Parathyroid adenoma (tissue), 2 donors: ENCODE measurements around the gene GIPC1.

Experiments
- H2AFZ ChIP-seq: fragments of 300-600 bp; sonication (generic); one replicate; pipeline ENCODE4 v1.7.0; 2017; ENCODE audit warnings: antibody characterized with exemption, mild to moderate bottlenecking
- H3K27ac ChIP-seq: fragments of 300-600 bp; sonication (generic); one replicate; pipeline ENCODE4 v1.7.0; 2017
- H3K27me3 ChIP-seq: fragments of 300-600 bp; sonication (generic); one replicate; pipeline ENCODE4 v1.7.0; 2017; ENCODE audit warnings: low read length; ENCODE audit not compliant: control insufficient read depth, insufficient read depth
- H3K36me3 ChIP-seq: fragments of 300-600 bp; sonication (generic); one replicate; pipeline ENCODE4 v1.7.0; 2017; ENCODE audit warnings: low read length; ENCODE audit not compliant: control insufficient read depth, insufficient read depth
- H3K4me1 ChIP-seq: fragments of 300-600 bp; sonication (generic); one replicate; pipeline ENCODE4 v1.7.0; 2017; ENCODE audit warnings: control low read depth
- H3K4me2 ChIP-seq: fragments of 300-600 bp; sonication (generic); one replicate; pipeline ENCODE4 v1.7.0; 2017; ENCODE audit warnings: low read length
- H3K4me3 ChIP-seq: fragments of 300-600 bp; sonication (generic); one replicate; pipeline ENCODE4 v1.7.0; 2017; ENCODE audit warnings: low read depth, low read length
- H3K79me2 ChIP-seq: fragments of 300-600 bp; sonication (generic); one replicate; pipeline ENCODE4 v1.7.0; 2017; ENCODE audit warnings: control low read depth
- H3K9ac ChIP-seq: fragments of 300-600 bp; sonication (generic); one replicate; pipeline ENCODE4 v1.7.0; 2017; ENCODE audit warnings: mild to moderate bottlenecking
- H3K9me3 ChIP-seq: fragments of 300-600 bp; sonication (generic); one replicate; pipeline ENCODE4 v1.7.0; 2017; ENCODE audit warnings: low read length; ENCODE audit not compliant: control insufficient read depth
- TF ChIP-seq, protein P1 (sequence below): fragments of 300-600 bp; sonication (generic); IDR thresholded peaks from one replicate; pipeline ENCODE4 v1.7.0; 2017; ENCODE audit warnings: antibody characterized with exemption, mild to moderate bottlenecking
- donor health status: primary hyperparathyroidism.

GIPC1 gene

DNA sequence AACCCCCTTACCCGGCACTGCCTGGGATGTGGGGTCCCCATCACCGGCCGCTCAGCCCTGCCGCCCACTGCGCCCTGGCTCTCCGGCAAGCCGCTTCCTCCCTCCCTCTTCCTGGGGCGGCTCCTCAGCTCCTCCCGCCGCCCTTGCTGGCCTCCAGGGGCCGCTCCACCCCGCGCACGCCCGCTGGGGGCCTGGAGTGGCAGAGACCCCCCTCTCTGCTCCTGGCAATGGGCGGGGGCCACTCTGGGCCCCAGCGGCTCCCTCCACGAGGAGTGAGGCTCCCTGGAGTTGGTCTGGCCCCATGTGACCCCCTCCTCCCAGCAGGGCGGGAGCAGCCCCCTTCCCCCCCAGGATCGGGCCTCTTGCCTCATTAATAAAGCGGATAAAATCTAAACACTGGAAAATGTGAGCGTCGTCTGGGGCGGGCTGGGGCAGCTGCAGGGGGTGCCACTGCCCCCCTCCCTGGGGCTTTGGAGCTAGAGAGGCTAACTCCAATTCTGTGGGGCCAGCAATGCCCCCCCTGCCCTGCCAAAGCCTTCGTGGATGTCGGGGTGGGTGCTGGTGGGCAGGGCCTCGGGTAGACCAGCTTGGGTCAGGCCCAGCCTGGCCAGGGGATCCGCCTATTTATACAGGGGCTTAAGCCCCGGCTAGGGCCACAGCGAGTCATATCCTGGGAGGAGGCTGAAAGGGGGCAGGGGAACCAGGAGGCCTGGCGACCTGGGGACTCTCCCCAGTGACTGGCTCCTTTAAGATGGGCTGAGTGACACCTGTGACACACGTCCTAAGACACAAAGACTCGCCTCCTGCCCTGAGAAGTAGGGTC, 20.5 kb downstream of the GIPC1 start, which contains the start of gene PTGER1:
Gene PTGER1 (minus strand): TSS at position 104 of the 823 bp plus-strand sequence. CDS start 1,034 bp downstream, outside the sequence.
- Histone ChIP-seq H3K9ac (no peak within 1 kb of the TSS), H2AFZ (no peak within 1 kb of the TSS)
- TF ChIP-seq, protein P1, sequence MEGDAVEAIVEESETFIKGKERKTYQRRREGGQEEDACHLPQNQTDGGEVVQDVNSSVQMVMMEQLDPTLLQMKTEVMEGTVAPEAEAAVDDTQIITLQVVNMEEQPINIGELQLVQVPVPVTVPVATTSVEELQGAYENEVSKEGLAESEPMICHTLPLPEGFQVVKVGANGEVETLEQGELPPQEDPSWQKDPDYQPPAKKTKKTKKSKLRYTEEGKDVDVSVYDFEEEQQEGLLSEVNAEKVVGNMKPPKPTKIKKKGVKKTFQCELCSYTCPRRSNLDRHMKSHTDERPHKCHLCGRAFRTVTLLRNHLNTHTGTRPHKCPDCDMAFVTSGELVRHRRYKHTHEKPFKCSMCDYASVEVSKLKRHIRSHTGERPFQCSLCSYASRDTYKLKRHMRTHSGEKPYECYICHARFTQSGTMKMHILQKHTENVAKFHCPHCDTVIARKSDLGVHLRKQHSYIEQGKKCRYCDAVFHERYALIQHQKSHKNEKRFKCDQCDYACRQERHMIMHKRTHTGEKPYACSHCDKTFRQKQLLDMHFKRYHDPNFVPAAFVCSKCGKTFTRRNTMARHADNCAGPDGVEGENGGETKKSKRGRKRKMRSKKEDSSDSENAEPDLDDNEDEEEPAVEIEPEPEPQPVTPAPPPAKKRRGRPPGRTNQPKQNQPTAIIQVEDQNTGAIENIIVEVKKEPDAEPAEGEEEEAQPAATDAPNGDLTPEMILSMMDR = peak; percentile 31

DNA sequence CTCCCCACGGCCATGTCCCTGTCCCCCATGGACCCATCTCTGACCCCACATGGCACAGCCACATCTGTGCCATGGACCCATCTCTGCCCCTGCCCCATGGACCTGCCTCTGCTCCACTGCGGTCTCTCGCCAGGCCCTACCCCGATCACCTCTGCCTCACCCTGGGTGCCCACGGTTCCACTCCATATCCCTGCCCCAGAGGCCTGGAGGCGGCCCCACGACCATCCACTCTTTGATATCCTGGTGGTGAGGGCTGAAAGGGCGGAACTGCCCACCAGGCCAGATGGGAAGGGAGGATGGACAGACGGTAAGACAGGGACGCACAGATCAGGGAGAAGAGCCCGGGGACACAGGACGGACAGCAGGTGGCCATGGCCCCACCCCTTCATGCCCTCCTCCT, 21.1 kb downstream of the GIPC1 start:
- Histone ChIP-seq H3K4me2 (no peak overlapping the region), H3K36me3 (no peaks in the 10 kb centered on the region), H3K27me3 (no peaks in the 10 kb centered on the region), H3K9me3 (no peaks in the 10 kb centered on the region), H2AFZ (no peak overlapping the region), H3K79me2 (no peaks in the 10 kb centered on the region), H3K27ac (no peak overlapping the region), H3K9ac (no peak overlapping the region), H3K4me3 (no peak overlapping the region), H3K4me1 (peaks cover 11% of the 10 kb centered on the region)
- TF ChIP-seq, protein P1 = no peak

More for the DNA sequence above, 20.5 kb downstream of the GIPC1 start, which contains the start of gene PTGER1:
- no peak within 1 kb of the TSS for H3K4me2 ChIP-seq
- H3K36me3 ChIP-seq = no peaks in the 10 kb centered on the region
- peaks cover 11% of the 10 kb centered on the region for H3K4me1 ChIP-seq
- no peaks in the 10 kb centered on the region for H3K9me3 ChIP-seq
- no peaks in the 10 kb centered on the region for H3K79me2 ChIP-seq
- no peak within 1 kb of the TSS for H3K4me3 ChIP-seq
- no peak within 1 kb of the TSS for H3K27ac ChIP-seq
- H3K27me3 ChIP-seq = no peaks in the 10 kb centered on the region

- TF ChIP-seq, protein P1 = no peak
- H3K9ac ChIP-seq = no peak overlapping the region
- no peaks in the 10 kb centered on the region for H3K9me3 ChIP-seq
- H3K4me1 ChIP-seq = peaks cover 11% of the 10 kb centered on the region
- no peak overlapping the region for H2AFZ ChIP-seq
- no peak overlapping the region for H3K4me3 ChIP-seq
- no peaks in the 10 kb centered on the region for H3K36me3 ChIP-seq
- H3K79me2 ChIP-seq = no peaks in the 10 kb centered on the region
- peak overlapping the region; percentile 44 for H3K4me2 ChIP-seq
- H3K27me3 ChIP-seq = no peaks in the 10 kb centered on the region
- H3K27ac ChIP-seq = no peak overlapping the region
These were observed 21.8 kb downstream of the GIPC1 start for GRCh38 chr19:14473978-14474578.

DNA sequence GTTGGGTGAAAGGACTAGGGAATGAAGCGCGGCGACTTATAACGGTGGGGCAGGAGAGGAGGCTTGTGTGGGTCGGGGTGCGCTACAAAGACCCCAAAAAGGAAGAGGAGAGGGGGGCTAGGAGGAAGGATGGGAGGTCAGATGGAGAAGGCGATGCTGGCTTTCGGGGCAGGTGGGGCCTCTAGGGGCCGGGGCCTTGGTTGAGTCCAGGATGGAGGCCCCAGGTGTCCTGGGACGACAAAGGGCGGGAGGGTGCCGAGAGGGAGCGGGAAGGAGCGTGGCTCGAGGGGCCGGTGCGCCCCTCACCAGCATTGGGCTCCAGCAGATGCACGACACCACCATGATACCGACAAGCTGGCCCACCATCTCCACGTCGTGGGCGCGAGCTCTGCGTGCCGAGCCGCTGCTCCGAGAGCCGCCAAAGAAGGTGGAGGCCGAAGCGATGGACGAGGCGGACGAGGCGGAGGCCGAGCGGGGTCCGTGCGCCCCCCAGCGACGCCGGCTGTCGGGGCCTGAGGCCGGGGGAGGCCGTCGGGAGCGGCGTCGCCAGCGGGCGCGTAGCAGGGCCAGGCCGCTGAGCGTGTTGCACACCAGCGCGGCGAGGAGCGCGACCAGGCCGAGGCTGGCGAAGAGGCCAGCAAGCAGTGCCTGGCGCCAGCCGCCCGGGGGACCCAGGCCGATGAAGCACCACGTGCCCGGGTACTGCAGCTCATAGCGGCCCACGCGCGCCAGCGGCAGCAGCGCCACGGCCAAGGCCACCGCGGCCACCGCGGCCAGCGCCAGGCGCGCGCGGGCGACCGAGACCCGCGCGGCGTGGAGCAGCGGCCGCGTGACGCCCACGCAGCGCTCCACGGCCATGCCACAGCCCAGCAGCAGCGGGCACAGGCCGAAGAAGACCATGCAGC, 22.6 kb downstream of the GIPC1 start:
- TF ChIP-seq, protein P1 = no peak
- no peaks in the 10 kb centered on the region for H3K9me3 ChIP-seq
- H3K27ac ChIP-seq = no peak overlapping the region
- no peaks in the 10 kb centered on the region for H3K79me2 ChIP-seq
- H2AFZ ChIP-seq = peak overlapping the region; percentile 29
- no peak overlapping the region for H3K4me3 ChIP-seq
- H3K4me1 ChIP-seq = peaks cover 11% of the 10 kb centered on the region
- H3K36me3 ChIP-seq = no peaks in the 10 kb centered on the region
- H3K9ac ChIP-seq = no peak overlapping the region
- H3K27me3 ChIP-seq = no peaks in the 10 kb centered on the region
- H3K4me2 ChIP-seq = peak overlapping the region; percentile 44
